ENCODE data around the gene C3orf18. TPM values are rescaled to one million over a fixed set of nuclear protein-coding genes. Genes with fewer than 3 reads are reported as not detected.

The C3orf18 gene
- total RNA-seq, 1 experiment from 2014 or later: 7.1 TPM

DNA sequence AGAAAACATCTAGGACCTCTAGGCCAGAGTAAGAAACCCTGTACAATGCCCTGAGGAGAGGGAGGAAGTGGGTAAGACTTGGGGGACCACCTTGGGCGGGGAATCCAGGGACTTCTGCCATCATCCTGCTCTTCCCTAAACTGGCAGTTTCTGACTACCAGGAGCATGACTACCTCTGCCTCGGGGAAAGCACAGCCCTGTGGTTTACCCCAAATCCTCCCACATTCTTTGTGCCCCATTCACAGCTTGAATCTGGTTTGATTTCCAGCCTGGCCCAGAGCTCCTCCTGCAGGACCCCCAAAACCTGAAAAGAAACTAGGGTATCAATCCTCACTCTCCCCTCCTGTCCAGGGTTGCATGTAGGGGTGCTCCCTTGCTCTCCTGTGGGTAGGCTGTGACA, 4.7 kb downstream of the C3orf18 start:
- no peak overlapping the region for H2BK12ac ChIP-seq (ENCODE audit: insufficient read length, low read depth, low read length)
- H3K4me1 ChIP-seq (ENCODE audit: insufficient read depth, low read length): no peaks in the 10 kb centered on the region; the same call in 1 of the 2 replicates
- no CpG with 5 or more reads among the region's 2 CpGs for WGBS (ENCODE audit: extremely low coverage, insufficient read length, low lambda C conversion rate)
- no peak overlapping the region for H2BK15ac ChIP-seq (ENCODE audit: low read depth, low read length)
- H4K8ac ChIP-seq (replicated peaks; ENCODE audit: insufficient read length, low read depth, low read length): no peak overlapping the region
- peaks cover 3% of the 10 kb centered on the region; the same call in 1 of the 2 replicates for H3K27me3 ChIP-seq (ENCODE audit: insufficient read depth, low read length)
- H4K5ac ChIP-seq (ENCODE audit: insufficient read length, low read depth, low read length): no peak overlapping the region
- Mint-ChIP-seq H3K36me3 (ENCODE audit: insufficient read depth in 1 of 3, low read depth in 3 of 3) (peaks cover 0 to 10% (median 0%) of the 10 kb centered on the region in 3 experiments; a peak in 3 of 7 replicates), H3K9me3 (no peaks in the 10 kb centered on the region), H3K27ac (no peak overlapping the region), H3K4me1 (peaks cover 14 to 15% of the 10 kb centered on the region in 2 experiments), H3K27me3 (ENCODE audit: low read depth) (peaks cover 13% of the 10 kb centered on the region), H3K4me3 (no peak overlapping the region)
- H3T11ph ChIP-seq (ENCODE audit: low read length): no peak overlapping the region
- no peak overlapping the region for H3K56ac ChIP-seq (ENCODE audit: insufficient read length, low read depth, low read length)
- H2BK120ac ChIP-seq (ENCODE audit: low read depth, low read length, poor library complexity, severe bottlenecking): no peak overlapping the region
- peaks cover 8% of the 10 kb centered on the region for H3K23me2 ChIP-seq (ENCODE audit: insufficient read length, low read depth, low read length, poor library complexity, severe bottlenecking)
- no peak overlapping the region for H3K4me2 ChIP-seq (ENCODE audit: insufficient read depth, insufficient read length, low read length)
- no peak overlapping the region for H3K18ac ChIP-seq (ENCODE audit: insufficient read length, low read depth, low read length)
- no peak overlapping the region for H3K14ac ChIP-seq (ENCODE audit: insufficient read depth, low read length)
- no peaks in the 10 kb centered on the region for H3K79me1 ChIP-seq (ENCODE audit: insufficient read depth, low read depth, low read length, poor library complexity, severe bottlenecking)
- H4K20me1 ChIP-seq (ENCODE audit: control insufficient read depth, insufficient read depth, insufficient read length): peaks cover 5% of the 10 kb centered on the region
- H3K9me3 ChIP-seq (ENCODE audit: control insufficient read depth, low read depth, low read length): no peaks in the 10 kb centered on the region
- no peak overlapping the region for H2AFZ ChIP-seq (ENCODE audit: low read length)
- H3K79me2 ChIP-seq (ENCODE audit: insufficient read depth, low read length): no peaks in the 10 kb centered on the region
- H2AK5ac ChIP-seq (ENCODE audit: insufficient read length, low read length): no peak overlapping the region
- no peak overlapping the region for H2BK20ac ChIP-seq (ENCODE audit: low read depth, low read length, poor library complexity, severe bottlenecking)
- DNase-seq: no peak
- H4K91ac ChIP-seq (ENCODE audit: insufficient read length, low read depth, low read length): no peak overlapping the region
- no peak overlapping the region for H3K9ac ChIP-seq (ENCODE audit: extremely low read depth, insufficient read length, low read length)
- H2BK5ac ChIP-seq (ENCODE audit: insufficient read length, low read length): no peak overlapping the region
- TF ChIP-seq, protein P1, sequence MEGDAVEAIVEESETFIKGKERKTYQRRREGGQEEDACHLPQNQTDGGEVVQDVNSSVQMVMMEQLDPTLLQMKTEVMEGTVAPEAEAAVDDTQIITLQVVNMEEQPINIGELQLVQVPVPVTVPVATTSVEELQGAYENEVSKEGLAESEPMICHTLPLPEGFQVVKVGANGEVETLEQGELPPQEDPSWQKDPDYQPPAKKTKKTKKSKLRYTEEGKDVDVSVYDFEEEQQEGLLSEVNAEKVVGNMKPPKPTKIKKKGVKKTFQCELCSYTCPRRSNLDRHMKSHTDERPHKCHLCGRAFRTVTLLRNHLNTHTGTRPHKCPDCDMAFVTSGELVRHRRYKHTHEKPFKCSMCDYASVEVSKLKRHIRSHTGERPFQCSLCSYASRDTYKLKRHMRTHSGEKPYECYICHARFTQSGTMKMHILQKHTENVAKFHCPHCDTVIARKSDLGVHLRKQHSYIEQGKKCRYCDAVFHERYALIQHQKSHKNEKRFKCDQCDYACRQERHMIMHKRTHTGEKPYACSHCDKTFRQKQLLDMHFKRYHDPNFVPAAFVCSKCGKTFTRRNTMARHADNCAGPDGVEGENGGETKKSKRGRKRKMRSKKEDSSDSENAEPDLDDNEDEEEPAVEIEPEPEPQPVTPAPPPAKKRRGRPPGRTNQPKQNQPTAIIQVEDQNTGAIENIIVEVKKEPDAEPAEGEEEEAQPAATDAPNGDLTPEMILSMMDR (conservative IDR thresholded peaks at IDR 0.05): no peak
- H3K4ac ChIP-seq (ENCODE audit: low read depth, low read length): no peak overlapping the region
- no peak overlapping the region for H3K23ac ChIP-seq (ENCODE audit: insufficient read length, low read depth, low read length)
- no peak overlapping the region for H3K27ac ChIP-seq (ENCODE audit: insufficient read length, low read depth, low read length)

All from H9 (cell line).